KBM-7 (cell line): ENCODE data around the gene MTRF1.

ENCODE experiments used
- DNase-seq: peaks from one replicate; pipeline ENCODE4 v3.0.0-alpha.2; 2015
- in situ Hi-C: fragments of 300-500 bp; cut with MboI; formaldehyde crosslinking; loops from 2 replicates; pipeline ENCODE4 v1.14.3; 2020; ENCODE audit warnings: low sequenced_read_pairs, low pct_unique_long_range_greater_than_20kb, mixed read lengths

The MTRF1 gene, protein sequence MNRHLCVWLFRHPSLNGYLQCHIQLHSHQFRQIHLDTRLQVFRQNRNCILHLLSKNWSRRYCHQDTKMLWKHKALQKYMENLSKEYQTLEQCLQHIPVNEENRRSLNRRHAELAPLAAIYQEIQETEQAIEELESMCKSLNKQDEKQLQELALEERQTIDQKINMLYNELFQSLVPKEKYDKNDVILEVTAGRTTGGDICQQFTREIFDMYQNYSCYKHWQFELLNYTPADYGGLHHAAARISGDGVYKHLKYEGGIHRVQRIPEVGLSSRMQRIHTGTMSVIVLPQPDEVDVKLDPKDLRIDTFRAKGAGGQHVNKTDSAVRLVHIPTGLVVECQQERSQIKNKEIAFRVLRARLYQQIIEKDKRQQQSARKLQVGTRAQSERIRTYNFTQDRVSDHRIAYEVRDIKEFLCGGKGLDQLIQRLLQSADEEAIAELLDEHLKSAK

GRCh38 chr13:41263261-41263971, at the start of gene MTRF1:
Gene MTRF1 (minus strand): TSS chr13:41263576. CDS start chr13:41260907, 2,669 bp downstream.
- DNase-seq: peak; percentile 88
- in situ Hi-C loops: no loop called here

DNA sequence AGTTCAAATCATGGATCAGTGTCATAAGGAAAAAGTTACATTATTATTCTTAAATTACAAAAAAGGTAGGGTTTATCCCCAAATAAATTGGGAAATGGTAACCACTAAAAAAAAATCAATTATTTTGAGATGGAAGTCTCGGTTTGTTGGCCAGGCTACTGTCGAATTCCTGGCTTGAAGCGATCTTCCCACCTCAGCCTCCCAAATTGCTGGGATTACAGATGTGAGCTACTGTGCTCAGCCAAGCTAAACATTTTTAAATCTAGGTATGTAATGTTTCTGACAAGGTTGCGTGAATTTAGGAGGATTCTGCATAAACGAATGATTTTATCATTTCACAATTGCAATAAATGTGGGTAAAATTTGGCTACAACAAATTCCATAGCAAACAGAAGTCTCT, 49.7 kb upstream of the MTRF1 start:
- no peak for DNase-seq
- in situ Hi-C loops: no loop called here

GRCh38 chr13:41312176-41312500, 48.8 kb upstream of the MTRF1 start:
- peak; percentile 47 for DNase-seq
- in situ Hi-C loops: no loop called here

DNA sequence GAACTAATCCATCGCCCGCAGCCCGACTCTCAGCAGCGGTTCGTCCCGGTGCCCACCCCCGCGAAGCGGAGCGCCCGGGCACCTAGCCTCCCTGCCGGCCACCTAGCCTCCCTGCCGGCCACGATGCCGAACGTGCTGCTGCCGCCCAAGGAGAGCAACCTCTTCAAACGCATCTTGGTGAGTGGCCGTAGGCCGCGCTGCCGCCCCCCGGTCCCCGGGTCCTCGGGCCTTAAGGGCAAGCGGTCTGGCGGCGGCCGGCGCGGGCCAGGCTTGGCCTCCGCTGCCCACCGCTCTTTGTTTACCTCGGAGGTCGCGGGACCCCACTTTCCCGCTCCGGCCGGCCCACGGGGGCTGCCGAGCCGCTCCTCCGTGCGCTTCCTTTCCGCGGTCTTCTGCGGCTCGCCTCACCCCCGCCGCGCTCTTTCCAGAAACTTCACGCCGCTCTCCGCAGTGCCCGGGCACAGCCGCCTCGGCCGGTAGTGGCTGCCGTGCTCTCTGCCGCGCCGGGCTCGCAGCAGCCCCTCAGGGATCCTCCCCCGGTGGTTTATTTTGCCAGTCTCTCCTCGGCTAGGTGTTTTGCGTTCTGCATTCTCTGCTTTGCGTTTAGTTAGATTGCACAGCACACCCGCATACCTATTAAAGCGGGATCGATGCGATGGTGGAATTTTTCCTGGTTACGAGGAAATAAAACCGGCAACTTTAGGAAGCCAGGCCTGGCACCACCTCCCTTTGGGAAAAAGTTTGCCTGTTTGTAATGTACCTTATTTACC, 48.2 kb upstream of the MTRF1 start:
- peak; percentile 51 for DNase-seq
- in situ Hi-C loops: no loop called here

DNA sequence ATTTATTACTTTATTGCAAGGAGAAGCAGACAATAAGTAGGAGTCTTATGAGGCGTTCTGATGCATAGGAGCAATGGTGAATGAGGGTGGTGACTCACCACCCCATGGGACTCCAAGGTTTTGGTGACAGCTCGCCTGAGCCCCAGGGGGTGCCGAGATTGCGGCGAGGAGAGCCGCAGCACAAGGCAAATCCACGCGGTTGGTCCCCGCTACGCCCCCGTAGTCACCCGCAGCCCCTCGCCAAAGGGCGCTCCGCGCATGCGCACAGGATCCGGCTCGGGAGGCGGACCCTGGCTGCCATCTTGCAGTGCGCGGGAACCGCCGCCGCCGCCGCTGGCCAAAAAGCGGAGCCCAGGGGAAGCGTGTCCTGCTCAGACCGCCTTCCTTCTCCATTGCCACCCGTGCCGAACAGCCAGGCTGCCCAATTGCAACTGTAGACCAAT, 47.6 kb upstream of the MTRF1 start, which contains the start of gene NAA16:
Gene NAA16, plus strand, starts transcription at position 305 of the 443 bp plus-strand sequence. CDS start 262 bp downstream, outside the sequence.
- DNase-seq: peak; percentile 92
- in situ Hi-C loops: no loop called here

- in situ Hi-C loops: no loop called here
- no peak for DNase-seq
Observed at GRCh38 chr13:41307884-41308640, 44.7 kb upstream of the MTRF1 start.

- DNase-seq: no peak
- in situ Hi-C loops: no loop called here
Observed at GRCh38 chr13:41306271-41307145, 43.1 kb upstream of the MTRF1 start.

DNA sequence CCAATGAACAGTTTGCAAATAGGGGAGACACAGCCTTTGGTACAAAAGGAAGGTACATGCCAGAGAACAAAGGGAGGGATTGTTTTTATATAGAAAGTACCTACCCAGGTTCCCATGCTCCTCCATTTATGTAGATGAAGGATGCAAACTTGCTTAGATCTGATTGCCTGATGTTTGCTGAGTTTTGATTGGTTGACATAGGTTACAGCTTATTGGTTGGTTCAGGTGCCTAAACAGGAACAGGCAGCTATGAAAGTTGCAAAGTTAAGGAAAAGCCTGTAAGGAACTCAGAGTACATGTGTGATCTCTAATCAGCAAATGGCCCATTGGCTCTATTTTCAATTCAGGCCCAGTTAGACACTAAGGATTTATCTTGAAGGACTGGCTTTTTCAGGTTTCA, 41.2 kb upstream of the MTRF1 start:
- no peak for DNase-seq
- in situ Hi-C loops: no loop called here

DNA sequence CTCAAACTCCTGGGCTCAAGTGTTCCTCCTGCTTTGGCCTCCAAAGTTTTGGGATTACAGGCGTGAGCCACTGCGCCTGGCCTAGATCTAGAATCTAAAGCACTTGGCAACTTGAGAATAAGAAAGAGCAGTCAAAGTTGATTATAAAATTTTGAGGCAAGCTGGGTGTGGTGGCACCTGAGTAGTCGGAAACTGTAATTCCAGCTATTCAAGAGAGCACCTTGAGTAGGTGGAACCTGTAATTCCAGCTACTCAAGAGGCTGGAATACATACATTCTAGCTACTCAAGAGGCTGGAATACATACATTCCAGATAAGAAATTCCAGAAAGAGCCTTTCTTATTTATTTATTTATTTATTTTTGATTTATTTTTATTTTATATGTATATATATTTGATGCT, 39.4 kb upstream of the MTRF1 start:
- no peak for DNase-seq
- in situ Hi-C loops: no loop called here

- DNase-seq: no peak
- in situ Hi-C loops: no loop called here
Observed at GRCh38 chr13:41299316-41300094, 36.1 kb upstream of the MTRF1 start.

GRCh38 chr13:41296879-41297646, 33.7 kb upstream of the MTRF1 start:
- DNase-seq: no peak
- in situ Hi-C loops: no loop called here

DNA sequence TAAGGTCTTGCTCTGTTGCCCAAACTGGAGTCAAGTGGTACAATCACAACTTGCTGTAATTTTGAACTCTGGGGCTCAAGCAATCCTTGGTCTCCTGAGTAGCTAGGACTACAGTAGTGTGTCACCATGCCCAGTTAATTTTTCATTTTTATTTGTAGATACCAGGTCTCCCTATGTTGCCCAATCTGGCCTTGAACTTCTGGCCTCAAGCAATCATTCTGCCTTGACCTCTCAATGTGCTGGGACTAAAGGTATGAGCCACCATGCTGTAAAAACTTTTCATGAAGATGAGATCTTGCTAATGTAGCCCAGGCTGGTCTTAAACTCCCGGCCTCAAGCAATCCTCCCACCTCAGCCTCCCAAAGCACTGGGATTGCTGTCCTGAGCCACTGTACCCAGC, 32.6 kb upstream of the MTRF1 start:
- in situ Hi-C loops: no loop called here
- no peak for DNase-seq

GRCh38 chr13:41294914-41295313, 31.5 kb upstream of the MTRF1 start:
- in situ Hi-C loops: no loop called here
- DNase-seq: no peak

GRCh38 chr13:41293272-41293671, 29.9 kb upstream of the MTRF1 start:
- no peak for DNase-seq
- in situ Hi-C loops: no loop called here

DNA sequence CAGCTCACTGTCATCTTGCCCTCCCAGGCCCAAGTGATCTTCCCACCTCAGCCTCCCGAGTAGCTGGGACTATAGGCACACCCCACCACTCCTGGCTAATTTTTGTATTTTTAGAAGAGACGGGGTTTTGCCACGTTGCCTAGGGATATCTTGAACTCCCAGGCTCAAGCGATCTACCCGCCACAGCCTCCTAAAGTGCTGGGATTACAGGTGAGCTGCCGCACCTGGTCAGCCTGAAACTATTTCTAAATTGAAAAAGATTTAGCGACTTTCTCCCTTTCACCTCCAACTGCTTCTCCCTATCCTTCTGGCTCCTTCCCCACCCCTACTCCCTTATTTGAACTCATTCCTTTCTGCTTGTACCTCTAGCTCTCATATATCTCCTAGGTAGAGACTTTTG, 27.9 kb upstream of the MTRF1 start:
- in situ Hi-C loops: no loop called here
- no peak for DNase-seq

- in situ Hi-C loops: no loop called here
- no peak for DNase-seq
Observed at GRCh38 chr13:41289463-41289881, 26.1 kb upstream of the MTRF1 start.

- in situ Hi-C loops: no loop called here
- no peak for DNase-seq
Observed at GRCh38 chr13:41286370-41286769, 23.0 kb upstream of the MTRF1 start.
